HuH-7.5 (cell line): ENCODE data around the gene ISCA1.

Experiments
- DNase-seq: peaks from one replicate; pipeline ENCODE4 v3.0.0; 2011; ENCODE audit warnings: low spot score

Gene ISCA1

GRCh38 chr9:86222667-86223066, 59.7 kb downstream of the ISCA1 start:
- no peak for DNase-seq

GRCh38 chr9:86219606-86220005, 62.7 kb downstream of the ISCA1 start:
- DNase-seq: no peak

GRCh38 chr9:86217076-86217755, 65.1 kb downstream of the ISCA1 start:
- no peak for DNase-seq
